Effector memory CD4-positive, alpha-beta T cell (primary cell): Measurements from ENCODE around the gene BNC2.

Experiments used
- DNase-seq, 3 donors: peaks; one replicate each; pipeline ENCODE4 v3.0.0-alpha.2; 2020
- H3K27ac ChIP-seq: 2 replicates; pipeline ENCODE4 v1.7.0; 2013; ENCODE audit warnings: mild to moderate bottlenecking, low read length, moderate library complexity; ENCODE audit not compliant: insufficient read depth, poor library complexity, severe bottlenecking
- H3K27me3 ChIP-seq: replicated peaks from 2 replicates; pipeline ENCODE4 v1.7.0; 2013; ENCODE audit warnings: mild to moderate bottlenecking, low read length; ENCODE audit not compliant: insufficient read depth, control insufficient read depth, poor library complexity, severe bottlenecking
- H3K36me3 ChIP-seq: 2 replicates; pipeline ENCODE4 v1.7.0; 2013; ENCODE audit warnings: mild to moderate bottlenecking, low read length, moderate library complexity; ENCODE audit not compliant: control insufficient read depth, insufficient read depth
- H3K4me1 ChIP-seq: 2 replicates; pipeline ENCODE4 v1.7.0; 2013; ENCODE audit warnings: low read length, mild to moderate bottlenecking; ENCODE audit not compliant: control insufficient read depth, insufficient read depth, poor library complexity, severe bottlenecking
- H3K4me3 ChIP-seq: 2 replicates; pipeline ENCODE4 v1.7.0; 2013; ENCODE audit warnings: low read length, low read depth, mild to moderate bottlenecking; ENCODE audit not compliant: insufficient read depth, poor library complexity, severe bottlenecking
- H3K9me3 ChIP-seq: 2 replicates; pipeline ENCODE4 v1.7.0; 2013; ENCODE audit warnings: mild to moderate bottlenecking, low read length, moderate library complexity; ENCODE audit not compliant: control insufficient read depth

BNC2 gene

DNA sequence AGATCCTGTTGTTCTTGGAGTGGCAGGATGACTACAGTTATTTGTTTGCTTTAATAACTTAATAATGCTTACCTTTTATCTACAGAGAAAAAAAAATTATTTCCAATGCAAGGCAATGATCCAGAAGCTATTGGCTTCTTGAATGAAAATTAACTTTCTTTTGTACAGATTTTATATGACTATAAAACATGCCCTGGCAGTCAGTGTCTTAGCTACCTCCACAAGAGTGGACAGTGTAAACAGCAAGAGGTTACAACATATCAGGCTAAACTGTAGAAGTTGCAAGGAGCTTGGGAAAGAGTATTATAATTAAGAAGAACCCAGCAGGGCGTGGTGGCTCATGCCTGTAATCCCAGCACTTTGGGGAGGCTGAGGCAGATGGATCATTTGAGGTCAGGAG is 49.1 kb downstream of the BNC2 start:
- no peak for DNase-seq
- Histone ChIP-seq H3K36me3 (no peaks in the 10 kb centered on the region), H3K9me3 (no peaks in the 10 kb centered on the region), H3K4me3 (no peak overlapping the region), H3K27me3 (no peaks in the 10 kb centered on the region), H3K27ac (no peak overlapping the region), H3K4me1 (no peaks in the 10 kb centered on the region)

GRCh38 chr9:16817514-16817913 is 53.0 kb downstream of the BNC2 start:
- H3K4me1 ChIP-seq: no peaks in the 10 kb centered on the region
- H3K36me3 ChIP-seq: no peaks in the 10 kb centered on the region
- no peak overlapping the region for H3K4me3 ChIP-seq
- no peak for DNase-seq
- no peak overlapping the region for H3K27ac ChIP-seq
- H3K27me3 ChIP-seq: no peaks in the 10 kb centered on the region
- H3K9me3 ChIP-seq: no peaks in the 10 kb centered on the region

DNA sequence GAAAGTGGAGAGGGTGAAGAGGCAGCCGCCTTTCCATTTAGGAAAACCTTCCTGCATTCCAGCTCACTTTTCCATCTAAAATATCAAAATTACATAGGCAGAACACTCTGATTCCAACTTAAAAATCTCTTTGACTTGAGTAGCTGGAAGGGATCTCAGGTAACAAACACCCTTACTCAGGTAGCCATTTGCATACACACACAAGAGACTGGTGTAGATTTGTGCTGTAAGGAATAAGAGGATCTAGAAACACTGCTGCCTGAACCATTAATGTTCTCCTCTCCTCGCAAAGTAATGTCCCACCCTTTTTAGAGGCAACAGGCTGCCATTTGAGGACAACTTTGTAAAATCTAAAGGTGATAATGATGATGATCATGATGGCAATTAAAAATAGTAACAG is 53.5 kb downstream of the BNC2 start:
- no peak overlapping the region for H3K4me3 ChIP-seq
- no peaks in the 10 kb centered on the region for H3K27me3 ChIP-seq
- no peaks in the 10 kb centered on the region for H3K4me1 ChIP-seq
- DNase-seq: no peak
- no peaks in the 10 kb centered on the region for H3K36me3 ChIP-seq
- no peaks in the 10 kb centered on the region for H3K9me3 ChIP-seq
- H3K27ac ChIP-seq: no peak overlapping the region

- no peaks in the 10 kb centered on the region for H3K36me3 ChIP-seq
- no peak for DNase-seq
- H3K9me3 ChIP-seq: no peaks in the 10 kb centered on the region
- no peak overlapping the region for H3K27ac ChIP-seq
- H3K4me1 ChIP-seq: no peaks in the 10 kb centered on the region
- no peaks in the 10 kb centered on the region for H3K27me3 ChIP-seq
- no peak overlapping the region for H3K4me3 ChIP-seq
Observed at GRCh38 chr9:16816011-16816410, 54.5 kb downstream of the BNC2 start.

DNA sequence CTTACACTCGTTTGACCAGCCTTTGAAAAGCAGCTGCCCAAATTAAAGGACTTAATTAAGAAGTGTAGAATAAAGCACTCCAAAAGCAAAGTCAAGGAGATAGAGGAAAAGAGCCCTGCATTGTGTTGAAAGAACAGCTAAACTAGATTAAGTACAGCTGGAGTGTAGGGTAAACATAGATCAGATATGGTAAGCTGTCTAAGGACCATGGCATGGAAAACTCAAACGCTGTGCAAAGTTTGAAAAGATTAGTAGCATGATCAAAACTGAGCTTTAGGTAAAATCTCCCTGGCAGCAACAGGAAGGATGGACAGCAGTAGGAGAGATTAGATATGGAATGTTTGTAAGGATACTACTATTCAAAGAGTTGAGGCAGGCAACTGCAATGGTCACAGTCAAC is 55.4 kb downstream of the BNC2 start:
- no peaks in the 10 kb centered on the region for H3K4me1 ChIP-seq
- no peaks in the 10 kb centered on the region for H3K27me3 ChIP-seq
- H3K27ac ChIP-seq: no peak overlapping the region
- no peak overlapping the region for H3K4me3 ChIP-seq
- no peak for DNase-seq
- no peaks in the 10 kb centered on the region for H3K9me3 ChIP-seq
- no peaks in the 10 kb centered on the region for H3K36me3 ChIP-seq

DNA sequence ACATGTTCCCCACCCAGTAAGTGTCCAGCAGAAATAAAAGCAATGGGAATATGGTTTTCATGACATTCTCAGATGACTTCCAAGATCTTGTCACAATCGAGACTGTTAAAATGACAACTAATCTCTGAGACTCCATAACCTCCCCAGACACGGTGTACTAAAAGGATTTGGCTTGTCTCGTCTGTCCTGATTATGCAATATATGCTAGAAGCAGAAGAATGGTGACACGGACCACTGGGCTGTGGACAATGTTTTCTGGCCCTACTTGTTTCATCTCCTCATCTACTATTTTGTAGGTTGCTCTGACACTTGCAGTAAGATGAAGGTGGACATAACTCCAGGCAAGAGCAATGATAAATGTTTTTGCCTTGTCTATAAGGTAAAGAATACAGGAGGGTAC is 56.6 kb downstream of the BNC2 start:
- Histone ChIP-seq H3K27me3 (no peaks in the 10 kb centered on the region), H3K4me3 (no peak overlapping the region), H3K9me3 (no peaks in the 10 kb centered on the region), H3K36me3 (no peaks in the 10 kb centered on the region), H3K27ac (no peak overlapping the region), H3K4me1 (no peaks in the 10 kb centered on the region)
- DNase-seq: no peak

GRCh38 chr9:16811987-16812685 is 58.3 kb downstream of the BNC2 start:
- Histone ChIP-seq H3K9me3 (no peaks in the 10 kb centered on the region), H3K36me3 (no peaks in the 10 kb centered on the region), H3K27ac (no peak overlapping the region), H3K4me3 (no peak overlapping the region), H3K27me3 (no peaks in the 10 kb centered on the region), H3K4me1 (no peaks in the 10 kb centered on the region)
- DNase-seq: no peak

DNA sequence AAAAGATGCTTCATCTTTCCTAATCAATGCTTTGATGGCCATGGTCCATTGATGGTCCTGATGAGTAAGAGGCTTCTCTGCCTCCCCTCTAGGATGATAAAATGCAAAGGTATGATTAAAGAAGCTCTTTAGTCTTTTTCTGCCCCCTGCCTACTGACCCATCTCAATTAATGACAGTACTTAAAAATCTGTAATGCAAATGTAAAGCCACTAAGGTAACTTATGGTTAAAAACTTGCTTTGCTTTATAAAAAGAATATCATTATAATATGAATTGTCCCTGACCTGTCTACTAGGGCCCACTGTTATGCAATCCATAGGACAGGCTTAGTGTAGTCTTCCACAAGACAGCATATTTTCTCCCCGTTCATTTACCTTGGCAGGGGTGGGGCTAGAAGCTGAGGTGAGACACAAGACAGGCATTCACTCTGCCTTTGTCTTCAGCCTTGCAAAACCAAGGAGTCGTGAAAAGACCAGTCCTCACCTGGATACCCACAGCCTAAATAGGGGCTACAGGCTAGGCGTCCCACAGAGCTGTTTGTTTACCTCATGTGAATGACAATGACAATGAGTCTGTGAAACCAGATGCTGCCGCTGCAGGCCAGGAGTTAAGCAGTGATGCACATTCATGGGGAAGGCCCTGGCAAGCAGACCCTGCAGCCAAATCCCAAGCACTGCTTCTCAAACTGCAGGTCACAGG is 60.4 kb downstream of the BNC2 start:
- DNase-seq: no peak

GRCh38 chr9:16806674-16807073 is 63.8 kb downstream of the BNC2 start:
- H3K9me3 ChIP-seq: no peaks in the 10 kb centered on the region

More for the DNA sequence above, 60.4 kb downstream of the BNC2 start:
- no peaks in the 10 kb centered on the region for H3K4me1 ChIP-seq
- no peaks in the 10 kb centered on the region for H3K36me3 ChIP-seq
- H3K4me3 ChIP-seq: no peak overlapping the region
- no peak overlapping the region for H3K27ac ChIP-seq
- no peaks in the 10 kb centered on the region for H3K27me3 ChIP-seq
- H3K9me3 ChIP-seq: no peaks in the 10 kb centered on the region

GRCh38 chr9:16803648-16804047 is 66.8 kb downstream of the BNC2 start:
- DNase-seq: no peak
- H3K36me3 ChIP-seq: no peaks in the 10 kb centered on the region
- no peaks in the 10 kb centered on the region for H3K9me3 ChIP-seq
- no peak overlapping the region for H3K4me3 ChIP-seq
- H3K27ac ChIP-seq: no peak overlapping the region
- no peaks in the 10 kb centered on the region for H3K27me3 ChIP-seq
- no peaks in the 10 kb centered on the region for H3K4me1 ChIP-seq

More at GRCh38 chr9:16806674-16807073, 63.8 kb downstream of the BNC2 start:
- no peak for DNase-seq
- H3K27ac ChIP-seq: no peak overlapping the region
- H3K27me3 ChIP-seq: no peaks in the 10 kb centered on the region
- no peaks in the 10 kb centered on the region for H3K4me1 ChIP-seq
- no peaks in the 10 kb centered on the region for H3K36me3 ChIP-seq
- H3K4me3 ChIP-seq: no peak overlapping the region
